Mammary epithelial cell (primary cell): Measurements from ENCODE around the gene ELN.

Experiments
- EZH2 ChIP-seq: IDR thresholded peaks from 2 replicates; pipeline ENCODE4 v1.6.1; 2012; ENCODE audit warnings: low read length, inconsistent platforms, borderline replicate concordance
- TF ChIP-seq, protein P1 (sequence below), 2 donors: IDR thresholded peaks in 1 of 2; conservative IDR thresholded peaks in 1 of 2; 2 replicates each; pipeline ENCODE4 v1.5.1; 2011 to 2012; ENCODE audit warnings: inconsistent platforms in 2 of 2, low read length in 2 of 2, mild to moderate bottlenecking in 2 of 2, control low read depth in 1 of 2, low read depth in 1 of 2; ENCODE audit not compliant: insufficient read depth in 1 of 2; ENCODE audit errors: extremely low read depth in 1 of 2

DNA sequence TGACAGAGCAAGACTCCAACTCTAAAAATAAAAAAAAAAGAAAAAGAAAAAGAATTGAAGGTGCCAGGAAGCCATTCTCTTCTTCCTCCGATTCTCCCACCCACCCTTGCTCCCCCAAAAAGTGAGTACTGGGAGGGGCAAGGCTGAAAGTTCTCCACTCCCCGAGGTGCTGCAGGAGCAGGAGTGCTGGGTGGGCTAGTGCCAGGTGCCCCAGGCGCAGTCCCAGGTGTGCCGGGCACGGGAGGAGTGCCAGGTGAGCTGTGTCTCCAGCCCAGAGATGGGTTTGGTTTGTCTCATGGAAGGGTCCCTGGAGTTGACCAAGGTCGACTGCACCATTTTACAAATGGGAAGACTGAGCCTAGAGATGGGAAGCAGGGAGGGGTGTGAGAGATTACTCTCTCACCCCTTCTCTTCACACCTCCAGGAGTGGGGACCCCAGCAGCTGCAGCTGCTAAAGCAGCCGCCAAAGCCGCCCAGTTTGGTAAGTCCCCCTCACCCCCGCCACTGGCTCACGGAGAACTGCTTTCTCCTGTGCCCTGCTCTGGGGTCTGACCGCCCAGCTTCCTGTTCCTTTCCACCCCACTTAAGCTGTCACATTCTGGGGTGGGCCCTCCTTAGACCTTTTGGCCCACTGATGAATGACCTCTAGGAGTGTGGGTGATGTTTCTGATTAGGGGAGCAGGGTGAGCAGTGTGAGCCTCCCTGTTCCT is 29.4 kb downstream of the ELN start:
- no peak for TF ChIP-seq EZH2
- TF ChIP-seq, protein P1, sequence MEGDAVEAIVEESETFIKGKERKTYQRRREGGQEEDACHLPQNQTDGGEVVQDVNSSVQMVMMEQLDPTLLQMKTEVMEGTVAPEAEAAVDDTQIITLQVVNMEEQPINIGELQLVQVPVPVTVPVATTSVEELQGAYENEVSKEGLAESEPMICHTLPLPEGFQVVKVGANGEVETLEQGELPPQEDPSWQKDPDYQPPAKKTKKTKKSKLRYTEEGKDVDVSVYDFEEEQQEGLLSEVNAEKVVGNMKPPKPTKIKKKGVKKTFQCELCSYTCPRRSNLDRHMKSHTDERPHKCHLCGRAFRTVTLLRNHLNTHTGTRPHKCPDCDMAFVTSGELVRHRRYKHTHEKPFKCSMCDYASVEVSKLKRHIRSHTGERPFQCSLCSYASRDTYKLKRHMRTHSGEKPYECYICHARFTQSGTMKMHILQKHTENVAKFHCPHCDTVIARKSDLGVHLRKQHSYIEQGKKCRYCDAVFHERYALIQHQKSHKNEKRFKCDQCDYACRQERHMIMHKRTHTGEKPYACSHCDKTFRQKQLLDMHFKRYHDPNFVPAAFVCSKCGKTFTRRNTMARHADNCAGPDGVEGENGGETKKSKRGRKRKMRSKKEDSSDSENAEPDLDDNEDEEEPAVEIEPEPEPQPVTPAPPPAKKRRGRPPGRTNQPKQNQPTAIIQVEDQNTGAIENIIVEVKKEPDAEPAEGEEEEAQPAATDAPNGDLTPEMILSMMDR (conservative IDR thresholded peaks at IDR 0.05 in 1 of 2, IDR thresholded peaks at IDR 0.05 in 1 of 2; ENCODE audit: extremely low read depth in 1 of 2, insufficient read depth in 1 of 2, low read depth in 1 of 2, low read length in 2 of 2) = no peak
